ENCODE measurements around the gene AADACL4.

AADACL4 gene

DNA sequence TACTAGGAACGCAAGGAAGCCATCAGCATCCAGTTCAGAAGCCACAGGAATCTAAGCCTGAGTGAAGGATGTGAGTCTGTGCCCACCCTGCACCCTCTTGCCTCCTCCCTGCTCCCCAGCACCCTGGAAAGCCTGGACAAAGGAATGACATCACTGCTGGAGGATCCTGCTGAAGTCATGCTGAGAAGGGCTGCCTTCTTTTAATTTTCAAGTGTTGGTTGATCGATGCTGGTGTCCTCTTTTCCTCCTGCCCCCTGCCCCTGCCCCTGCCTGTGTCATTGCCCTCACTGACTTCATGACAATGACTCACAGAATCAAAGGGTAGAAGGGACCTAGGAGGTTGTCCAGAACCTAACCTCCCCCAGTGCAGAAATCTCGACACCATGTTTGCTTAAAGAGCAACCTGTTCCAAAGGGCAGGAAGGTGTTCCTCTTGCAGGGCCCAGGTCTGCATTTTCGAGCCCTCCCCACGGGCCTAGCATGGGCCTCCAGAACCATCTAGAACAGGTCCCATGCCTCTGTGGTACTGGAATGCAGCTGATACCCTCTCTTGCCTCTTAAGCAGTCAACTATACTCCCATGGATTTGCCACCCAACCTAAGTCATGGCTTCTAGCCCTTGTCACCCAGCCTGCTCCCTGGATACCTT lies 35.5 kb upstream of the AADACL4 start:
- H3K4me3 ChIP-seq (ENCODE audit: low read depth, low read length) = no peak overlapping the region
- DNase-seq (ENCODE audit: low read depth) = no peak
- TF ChIP-seq, protein P1, sequence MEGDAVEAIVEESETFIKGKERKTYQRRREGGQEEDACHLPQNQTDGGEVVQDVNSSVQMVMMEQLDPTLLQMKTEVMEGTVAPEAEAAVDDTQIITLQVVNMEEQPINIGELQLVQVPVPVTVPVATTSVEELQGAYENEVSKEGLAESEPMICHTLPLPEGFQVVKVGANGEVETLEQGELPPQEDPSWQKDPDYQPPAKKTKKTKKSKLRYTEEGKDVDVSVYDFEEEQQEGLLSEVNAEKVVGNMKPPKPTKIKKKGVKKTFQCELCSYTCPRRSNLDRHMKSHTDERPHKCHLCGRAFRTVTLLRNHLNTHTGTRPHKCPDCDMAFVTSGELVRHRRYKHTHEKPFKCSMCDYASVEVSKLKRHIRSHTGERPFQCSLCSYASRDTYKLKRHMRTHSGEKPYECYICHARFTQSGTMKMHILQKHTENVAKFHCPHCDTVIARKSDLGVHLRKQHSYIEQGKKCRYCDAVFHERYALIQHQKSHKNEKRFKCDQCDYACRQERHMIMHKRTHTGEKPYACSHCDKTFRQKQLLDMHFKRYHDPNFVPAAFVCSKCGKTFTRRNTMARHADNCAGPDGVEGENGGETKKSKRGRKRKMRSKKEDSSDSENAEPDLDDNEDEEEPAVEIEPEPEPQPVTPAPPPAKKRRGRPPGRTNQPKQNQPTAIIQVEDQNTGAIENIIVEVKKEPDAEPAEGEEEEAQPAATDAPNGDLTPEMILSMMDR (IDR thresholded peaks at IDR 0.05; ENCODE audit: low read depth, low read length) = no peak

DNA sequence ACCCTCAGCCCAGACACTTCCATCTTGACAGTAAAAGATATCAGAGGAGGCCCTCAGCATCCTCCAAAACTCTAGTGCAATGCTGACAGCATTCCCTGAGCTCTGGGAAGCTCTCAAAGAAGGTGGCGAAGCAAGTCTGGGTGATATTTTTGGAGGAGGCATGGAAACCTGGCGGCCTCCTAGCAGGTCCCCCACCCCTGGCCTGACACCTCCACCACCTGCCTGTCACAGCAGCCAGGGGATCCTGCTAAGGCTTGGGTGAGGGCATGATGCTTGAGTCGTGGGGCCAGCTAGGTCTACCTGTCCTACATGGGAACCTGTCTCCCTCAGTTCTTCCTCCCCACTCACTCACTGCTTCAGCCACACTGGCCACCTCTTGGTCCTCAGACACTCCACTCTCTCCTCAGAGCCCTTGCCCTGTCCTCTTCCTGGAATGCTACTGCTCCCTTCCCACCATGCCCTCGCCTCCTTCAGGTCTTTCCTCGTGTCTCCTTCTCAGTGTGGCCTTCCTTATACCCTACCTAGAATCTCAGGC lies 34.3 kb upstream of the AADACL4 start:
- TF ChIP-seq MYC (IDR thresholded peaks at IDR 0.05; ENCODE audit: low read depth, low read length) = no peak
- TF ChIP-seq, protein P1 (IDR thresholded peaks at IDR 0.05; ENCODE audit: low read depth, low read length) = no peak
- TF ChIP-seq POLR2A (IDR thresholded peaks at IDR 0.05; ENCODE audit: extremely low read depth, insufficient read length) = no peak
- TF ChIP-seq, protein P2, sequence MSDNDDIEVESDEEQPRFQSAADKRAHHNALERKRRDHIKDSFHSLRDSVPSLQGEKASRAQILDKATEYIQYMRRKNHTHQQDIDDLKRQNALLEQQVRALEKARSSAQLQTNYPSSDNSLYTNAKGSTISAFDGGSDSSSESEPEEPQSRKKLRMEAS (IDR thresholded peaks at IDR 0.05; ENCODE audit: low read depth, low read length) = no peak

DNA sequence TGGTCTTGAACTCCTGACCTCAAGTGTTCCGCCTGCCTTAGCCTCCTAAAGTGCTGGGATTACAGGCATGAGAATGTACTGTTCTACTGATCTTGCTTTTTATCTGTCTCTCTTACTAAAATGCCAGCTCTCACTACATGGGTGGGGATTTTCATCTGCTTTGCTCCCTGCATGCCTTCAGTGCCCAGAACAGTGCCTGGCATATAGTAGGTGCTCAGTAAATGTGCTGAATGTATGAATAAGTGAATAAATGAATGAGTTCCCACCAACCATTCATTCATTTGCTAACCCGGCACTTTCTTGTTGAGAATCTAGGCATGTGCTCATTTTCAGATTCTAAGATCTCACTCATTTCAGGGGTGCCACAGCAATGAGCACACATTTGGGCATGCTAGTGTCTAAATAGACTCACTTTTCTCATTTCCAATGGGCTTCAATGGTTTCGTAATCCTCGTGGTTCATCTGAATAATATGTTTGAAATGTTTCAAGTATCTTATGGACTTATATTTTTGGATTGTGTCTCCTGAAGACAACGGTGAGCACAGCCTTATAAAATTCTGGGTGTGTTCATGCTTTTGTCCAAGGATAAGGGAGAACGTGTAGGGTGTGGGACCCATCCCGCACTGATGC lies 33.5 kb upstream of the AADACL4 start:
- DNase-seq (ENCODE audit: low read depth) = no peak
- no peak overlapping the region for H3K4me3 ChIP-seq (ENCODE audit: low read depth, low read length)
- TF ChIP-seq, protein P2 (IDR thresholded peaks at IDR 0.05; ENCODE audit: low read depth, low read length) = no peak
- TF ChIP-seq POLR2A (IDR thresholded peaks at IDR 0.05; ENCODE audit: extremely low read depth, insufficient read length) = no peak

More for the DNA sequence above, 34.3 kb upstream of the AADACL4 start:
- no peak for DNase-seq (ENCODE audit: low read depth)
- H3K4me3 ChIP-seq (ENCODE audit: low read depth, low read length) = no peak overlapping the region

DNA sequence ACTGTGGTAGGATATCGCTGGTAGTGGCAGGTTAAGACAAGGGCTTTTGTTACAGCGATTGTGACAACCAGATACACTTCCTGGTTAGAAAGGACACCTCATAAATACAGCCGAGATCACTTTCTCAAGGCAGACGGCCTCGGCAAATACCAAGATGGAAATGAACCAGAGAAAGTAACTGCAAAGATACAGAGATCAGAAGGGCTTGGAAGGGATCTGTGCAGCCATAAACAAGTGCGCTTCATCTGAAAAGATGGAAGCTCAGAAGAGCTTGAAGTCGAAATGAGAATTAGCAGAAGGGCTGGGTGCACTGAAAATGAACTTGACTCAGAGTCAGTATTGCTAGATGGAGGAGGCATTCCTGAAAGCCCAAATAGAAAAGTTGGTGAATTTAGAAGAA lies 32.9 kb upstream of the AADACL4 start:
- no peak overlapping the region for H3K4me3 ChIP-seq (ENCODE audit: low read depth, low read length)
- no peak for TF ChIP-seq POLR2A (IDR thresholded peaks at IDR 0.05; ENCODE audit: extremely low read depth, insufficient read length)
- TF ChIP-seq, protein P1 (IDR thresholded peaks at IDR 0.05; ENCODE audit: low read depth, low read length) = no peak
- TF ChIP-seq, protein P2 (IDR thresholded peaks at IDR 0.05; ENCODE audit: low read depth, low read length) = no peak
- TF ChIP-seq MYC (IDR thresholded peaks at IDR 0.05; ENCODE audit: low read depth, low read length) = no peak
- no peak for DNase-seq (ENCODE audit: low read depth)

DNA sequence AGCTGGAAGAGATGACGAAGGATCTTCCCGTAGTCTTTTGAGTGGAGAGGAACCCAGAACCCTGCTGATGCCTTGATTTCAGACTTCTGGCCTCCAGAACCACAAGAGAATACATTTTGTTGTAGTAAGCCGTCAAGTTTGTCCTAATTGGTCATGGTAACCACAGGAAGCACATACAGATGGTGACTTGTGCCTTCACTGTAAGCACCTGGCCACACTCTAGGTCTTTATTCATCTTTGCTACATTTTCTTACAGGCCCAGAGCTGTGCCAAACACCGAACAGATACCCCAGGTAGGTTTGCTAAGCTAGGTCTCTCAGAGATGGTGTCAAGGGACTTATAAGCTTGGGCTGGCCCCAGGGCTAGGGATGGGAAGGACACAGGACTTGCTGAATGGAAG lies 30.7 kb upstream of the AADACL4 start:
- H3K4me3 ChIP-seq (ENCODE audit: low read depth, low read length) = no peak overlapping the region
- TF ChIP-seq, protein P1 (IDR thresholded peaks at IDR 0.05; ENCODE audit: low read depth, low read length) = no peak
- no peak for TF ChIP-seq MYC (IDR thresholded peaks at IDR 0.05; ENCODE audit: low read depth, low read length)
- TF ChIP-seq, protein P2 (IDR thresholded peaks at IDR 0.05; ENCODE audit: low read depth, low read length) = no peak
- DNase-seq (ENCODE audit: low read depth) = no peak

DNA sequence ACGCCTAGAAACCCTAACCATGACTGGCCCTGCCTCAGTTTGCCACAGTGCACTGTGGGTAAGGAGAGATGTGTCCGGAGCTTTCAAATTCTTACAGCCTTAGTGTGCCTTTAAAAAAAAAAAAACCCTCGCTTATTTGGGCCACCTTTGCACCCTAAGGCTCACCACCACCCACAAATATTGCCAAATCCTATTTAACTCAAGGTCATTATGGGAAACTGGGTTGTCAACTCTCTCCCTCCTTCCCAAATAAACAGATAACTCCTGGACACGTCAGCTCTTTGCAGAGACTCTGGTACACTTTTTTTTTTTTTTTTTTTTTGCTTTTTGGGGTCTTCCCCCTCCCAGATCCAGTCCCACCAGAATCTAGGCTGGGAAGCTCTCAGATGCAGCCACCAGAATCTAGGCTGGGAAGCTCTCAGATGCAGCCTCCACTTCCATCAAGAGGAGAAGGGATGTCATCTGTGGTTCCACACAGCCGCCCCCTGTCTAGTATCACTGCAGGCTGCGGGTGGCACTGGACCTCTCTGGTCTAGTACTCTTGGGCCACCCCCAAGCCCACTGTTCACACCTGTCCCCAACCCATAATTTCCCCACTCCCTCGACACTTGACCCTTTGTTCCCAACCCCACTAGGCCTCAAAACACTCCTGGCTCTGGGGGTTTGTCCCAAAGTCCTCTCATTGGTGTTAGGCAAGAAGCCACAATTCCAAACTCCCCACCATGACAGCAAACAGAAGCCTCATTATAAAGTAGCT lies 29.3 kb upstream of the AADACL4 start:
- DNase-seq (ENCODE audit: low read depth) = no peak
- H3K4me3 ChIP-seq (ENCODE audit: low read depth, low read length) = no peak overlapping the region
- TF ChIP-seq, protein P2 (IDR thresholded peaks at IDR 0.05; ENCODE audit: low read depth, low read length) = no peak
- TF ChIP-seq, protein P1 (IDR thresholded peaks at IDR 0.05; ENCODE audit: low read depth, low read length) = no peak
- TF ChIP-seq POLR2A (IDR thresholded peaks at IDR 0.05; ENCODE audit: extremely low read depth, insufficient read length) (no peak), MYC (IDR thresholded peaks at IDR 0.05; ENCODE audit: low read depth, low read length) (no peak)
